ENCODE data around the gene CCDC88B.

The CCDC88B gene

GRCh38 chr11:64339286-64339685 lies 718 bp upstream of the CCDC88B start:
- no peak for DNase-seq (ENCODE audit: low read depth)
- H3K4me3 ChIP-seq (ENCODE audit: low read depth, low read length), result no peak overlapping the region

- DNase-seq (ENCODE audit: low read depth), result no peak
- H3K4me3 ChIP-seq (ENCODE audit: low read depth, low read length), result no peak overlapping the region
Observed at GRCh38 chr11:64340671-64341335, 799 bp downstream of the CCDC88B start.

- no peak for DNase-seq (ENCODE audit: low read depth)
- H3K4me3 ChIP-seq (ENCODE audit: low read depth, low read length), result no peak overlapping the region
Observed at GRCh38 chr11:64341429-64341828, 1.4 kb downstream of the CCDC88B start.

DNA sequence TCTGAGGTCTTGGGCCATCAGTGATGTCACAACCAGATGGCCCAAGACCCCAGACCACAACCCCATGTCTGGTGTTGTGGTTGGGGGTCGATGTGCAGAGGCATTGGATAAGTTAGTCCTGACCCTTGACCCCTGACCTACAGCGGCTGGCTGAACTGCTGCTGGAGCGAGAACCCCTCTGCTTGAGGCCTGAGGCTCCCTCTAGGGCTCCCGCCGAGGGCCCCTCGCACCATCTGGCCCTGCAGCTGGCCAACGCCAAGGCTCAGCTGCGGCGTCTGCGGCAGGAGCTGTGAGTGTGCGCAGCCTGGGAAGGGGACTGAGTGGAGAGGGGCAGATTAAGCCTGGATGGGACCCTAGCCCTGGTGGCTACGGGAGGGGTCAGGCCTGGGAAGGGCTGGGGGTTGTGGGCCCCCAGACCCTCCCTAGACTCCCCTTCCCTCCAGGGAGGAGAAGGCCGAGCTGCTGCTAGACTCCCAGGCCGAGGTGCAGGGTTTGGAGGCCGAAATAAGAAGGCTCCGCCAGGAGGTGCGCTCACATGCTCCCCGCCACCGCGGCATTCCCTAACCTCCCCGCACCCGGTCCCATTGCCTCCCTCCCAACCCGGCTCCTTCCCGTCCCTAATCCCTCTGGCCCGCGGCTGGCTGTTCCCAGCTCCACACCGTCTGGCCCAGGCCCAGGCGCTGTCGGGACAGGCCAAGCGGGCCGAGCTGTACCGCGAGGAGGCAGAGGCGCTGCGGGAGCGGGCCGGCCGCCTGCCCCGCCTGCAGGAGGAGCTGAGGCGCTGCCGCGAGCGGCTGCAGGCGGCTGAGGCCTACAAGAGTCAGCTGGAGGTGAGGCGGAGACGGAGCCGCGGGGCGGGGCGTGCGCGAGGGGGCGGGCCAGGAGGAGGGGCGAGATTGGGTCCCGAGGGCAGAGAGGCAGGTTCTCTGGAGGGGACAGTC lies 2.1 kb downstream of the CCDC88B start:
- DNase-seq (ENCODE audit: low read depth), result peak; percentile 54
- peak overlapping the region; percentile 42 for H3K4me3 ChIP-seq (ENCODE audit: low read depth, low read length)

GRCh38 chr11:64342869-64343745 lies 3.1 kb downstream of the CCDC88B start:
- H3K4me3 ChIP-seq (ENCODE audit: low read depth, low read length), result no peak overlapping the region
- no peak for DNase-seq (ENCODE audit: low read depth)

GRCh38 chr11:64343767-64344559 lies 4.0 kb downstream of the CCDC88B start:
- no peak for DNase-seq (ENCODE audit: low read depth)
- no peak overlapping the region for H3K4me3 ChIP-seq (ENCODE audit: low read depth, low read length)

DNA sequence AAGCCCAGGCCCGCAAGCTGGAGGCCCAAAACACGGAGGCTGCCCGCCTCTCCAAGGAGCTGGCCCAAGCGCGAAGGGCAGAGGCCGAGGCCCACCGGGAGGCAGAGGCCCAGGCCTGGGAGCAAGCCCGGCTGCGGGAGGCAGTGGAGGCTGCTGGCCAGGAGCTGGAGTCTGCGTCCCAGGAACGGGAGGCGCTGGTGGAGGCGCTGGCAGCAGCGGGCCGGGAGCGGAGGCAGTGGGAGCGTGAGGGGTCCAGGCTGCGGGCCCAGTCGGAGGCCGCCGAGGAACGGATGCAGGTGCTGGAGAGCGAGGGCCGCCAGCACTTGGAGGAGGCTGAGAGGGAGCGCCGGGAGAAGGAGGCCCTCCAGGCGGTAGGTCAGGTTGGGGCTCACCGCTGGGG lies 4.8 kb downstream of the CCDC88B start:
- no peak overlapping the region for H3K4me3 ChIP-seq (ENCODE audit: low read depth, low read length)
- DNase-seq (ENCODE audit: low read depth), result no peak

DNA sequence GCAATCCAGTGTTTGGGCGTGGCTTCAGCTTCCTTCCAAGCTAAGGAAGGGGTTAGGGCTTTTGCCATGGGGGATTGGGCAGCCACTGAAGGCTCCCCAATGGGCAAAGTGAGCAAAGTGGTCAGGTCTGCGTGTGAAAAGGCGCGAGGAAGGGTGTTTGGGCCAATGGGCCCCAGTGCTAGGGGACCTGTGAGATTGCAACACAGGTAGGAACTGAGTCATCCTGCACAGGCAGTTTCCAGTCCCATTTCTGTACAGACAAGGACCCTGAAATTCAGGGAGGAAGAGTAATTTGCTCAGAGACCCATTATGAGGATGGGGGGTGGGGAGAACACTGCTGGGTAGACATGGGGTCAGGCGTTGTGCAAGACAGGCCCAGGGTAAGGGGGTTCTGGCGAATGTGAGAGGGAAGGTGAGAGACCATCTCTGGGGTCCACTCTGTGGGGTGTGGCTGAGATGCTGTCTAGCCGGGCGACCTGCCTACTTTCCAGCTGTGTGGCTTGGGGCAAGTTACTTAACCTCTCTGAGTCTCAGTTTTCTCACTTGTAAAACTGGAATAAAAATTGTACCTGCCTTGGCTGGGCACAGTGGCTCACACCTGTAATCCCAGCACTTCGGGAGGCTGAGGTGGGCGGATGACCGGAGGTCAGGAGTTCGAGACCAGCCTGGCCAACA lies 7.3 kb downstream of the CCDC88B start:
- no peak for DNase-seq (ENCODE audit: low read depth)
- no peak overlapping the region for H3K4me3 ChIP-seq (ENCODE audit: low read depth, low read length)

- no peak for DNase-seq (ENCODE audit: low read depth)
- no peak overlapping the region for H3K4me3 ChIP-seq (ENCODE audit: low read depth, low read length)
Observed at GRCh38 chr11:64348383-64349024, 8.5 kb downstream of the CCDC88B start.

DNA sequence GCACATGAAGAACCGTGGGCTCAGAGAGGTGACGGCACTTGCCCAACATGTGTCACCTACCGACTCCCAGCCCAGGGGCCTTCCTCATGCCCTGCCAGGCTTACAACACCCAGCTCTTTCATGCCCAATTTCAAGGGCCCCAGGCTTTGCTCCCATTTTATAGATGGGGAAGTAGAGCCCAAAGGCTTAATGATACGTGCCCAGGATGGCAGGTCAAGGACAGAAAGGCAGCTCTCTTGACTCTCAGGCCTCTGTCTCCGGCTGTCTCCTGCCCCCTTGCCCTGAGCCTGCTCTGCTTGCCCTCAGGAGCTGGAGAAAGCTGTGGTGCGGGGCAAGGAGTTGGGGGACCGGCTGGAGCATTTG lies 9.0 kb downstream of the CCDC88B start:
- no peak for DNase-seq (ENCODE audit: low read depth)
- no peak overlapping the region for H3K4me3 ChIP-seq (ENCODE audit: low read depth, low read length)

DNA sequence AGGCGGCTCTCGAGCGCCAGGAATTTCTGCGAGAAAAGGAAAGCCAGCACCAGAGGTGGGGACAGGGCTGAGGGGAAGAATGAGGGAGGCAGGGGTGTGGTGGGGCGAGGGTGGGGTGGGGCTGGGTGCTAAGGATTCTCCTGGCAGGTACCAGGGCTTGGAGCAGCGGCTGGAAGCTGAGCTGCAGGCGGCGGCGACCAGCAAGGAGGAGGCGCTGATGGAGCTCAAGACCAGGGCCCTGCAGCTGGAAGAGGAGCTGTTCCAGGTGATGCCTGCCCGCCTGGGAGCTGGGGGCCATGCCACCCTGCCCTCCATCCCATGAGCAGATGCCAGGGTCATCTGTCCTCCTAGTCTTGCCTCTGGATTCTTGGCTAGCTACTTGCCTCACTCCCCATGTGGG lies 9.4 kb downstream of the CCDC88B start:
- DNase-seq (ENCODE audit: low read depth), result no peak
- no peak overlapping the region for H3K4me3 ChIP-seq (ENCODE audit: low read depth, low read length)

DNA sequence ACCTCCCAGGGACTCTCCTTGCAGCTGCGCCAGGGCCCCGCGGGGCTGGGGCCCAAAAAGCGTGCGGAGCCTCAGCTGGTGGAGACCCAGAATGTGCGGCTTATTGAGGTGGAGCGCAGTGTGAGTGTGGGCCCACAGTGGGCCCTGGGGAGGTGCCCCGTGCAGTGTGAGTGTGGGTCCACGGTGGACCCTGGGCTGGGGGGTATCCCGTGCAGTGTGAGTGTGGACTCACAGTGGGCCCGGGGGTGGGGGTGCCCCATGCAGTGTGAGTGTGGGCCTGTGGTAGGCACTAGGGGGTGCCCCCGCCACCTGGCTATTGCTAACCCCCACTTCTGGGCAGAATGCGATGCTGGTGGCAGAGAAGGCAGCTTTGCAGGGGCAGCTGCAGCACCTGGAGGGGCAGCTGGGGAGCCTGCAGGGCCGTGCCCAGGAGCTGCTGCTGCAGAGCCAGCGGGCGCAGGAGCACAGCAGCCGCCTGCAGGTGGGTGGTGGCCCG lies 11.2 kb downstream of the CCDC88B start:
- no peak for DNase-seq (ENCODE audit: low read depth)
- no peak overlapping the region for H3K4me3 ChIP-seq (ENCODE audit: low read depth, low read length)

DNA sequence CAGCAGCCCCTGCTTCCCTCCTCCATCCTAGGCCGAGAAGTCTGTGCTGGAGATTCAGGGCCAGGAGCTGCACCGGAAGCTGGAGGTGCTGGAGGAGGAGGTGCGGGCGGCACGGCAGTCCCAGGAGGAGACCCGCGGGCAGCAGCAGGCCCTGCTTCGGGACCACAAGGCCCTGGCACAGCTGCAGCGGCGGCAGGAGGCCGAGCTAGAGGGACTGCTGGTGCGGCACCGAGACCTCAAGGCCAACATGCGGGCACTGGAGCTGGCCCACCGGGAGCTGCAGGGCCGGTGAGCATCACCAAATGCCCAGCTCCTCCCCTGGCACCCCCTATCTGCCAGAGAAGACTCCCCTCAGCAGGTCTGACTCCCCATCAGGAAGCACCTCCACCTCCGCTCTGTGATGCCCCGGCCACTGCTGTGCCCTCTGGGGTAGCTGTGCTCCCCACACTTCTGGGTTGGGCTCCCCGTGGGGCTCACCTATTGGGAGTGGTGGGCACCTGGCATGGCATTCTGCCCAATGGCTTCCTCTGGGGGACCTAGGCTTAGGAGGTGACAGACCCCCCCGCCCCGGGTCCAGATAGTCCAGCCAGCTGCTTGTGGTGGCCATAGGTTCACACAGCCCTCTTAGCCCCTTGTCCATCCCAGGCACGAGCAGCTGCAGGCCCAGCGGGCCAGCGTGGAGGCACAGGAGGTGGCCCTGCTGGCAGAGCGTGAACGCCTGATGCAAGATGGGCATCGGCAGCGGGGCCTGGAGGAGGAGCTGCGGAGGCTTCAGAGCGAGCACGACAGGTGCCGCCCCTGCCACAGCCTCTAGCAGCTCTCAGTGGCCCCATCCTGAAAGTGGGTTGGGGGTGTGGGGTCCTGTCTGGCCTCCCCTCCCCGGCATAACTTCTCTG lies 12.3 kb downstream of the CCDC88B start:
- DNase-seq (ENCODE audit: low read depth), result no peak
- H3K4me3 ChIP-seq (ENCODE audit: low read depth, low read length), result no peak overlapping the region

GRCh38 chr11:64352995-64353714 lies 13.2 kb downstream of the CCDC88B start:
- no peak overlapping the region for H3K4me3 ChIP-seq (ENCODE audit: low read depth, low read length)
- DNase-seq (ENCODE audit: low read depth), result no peak

DNA sequence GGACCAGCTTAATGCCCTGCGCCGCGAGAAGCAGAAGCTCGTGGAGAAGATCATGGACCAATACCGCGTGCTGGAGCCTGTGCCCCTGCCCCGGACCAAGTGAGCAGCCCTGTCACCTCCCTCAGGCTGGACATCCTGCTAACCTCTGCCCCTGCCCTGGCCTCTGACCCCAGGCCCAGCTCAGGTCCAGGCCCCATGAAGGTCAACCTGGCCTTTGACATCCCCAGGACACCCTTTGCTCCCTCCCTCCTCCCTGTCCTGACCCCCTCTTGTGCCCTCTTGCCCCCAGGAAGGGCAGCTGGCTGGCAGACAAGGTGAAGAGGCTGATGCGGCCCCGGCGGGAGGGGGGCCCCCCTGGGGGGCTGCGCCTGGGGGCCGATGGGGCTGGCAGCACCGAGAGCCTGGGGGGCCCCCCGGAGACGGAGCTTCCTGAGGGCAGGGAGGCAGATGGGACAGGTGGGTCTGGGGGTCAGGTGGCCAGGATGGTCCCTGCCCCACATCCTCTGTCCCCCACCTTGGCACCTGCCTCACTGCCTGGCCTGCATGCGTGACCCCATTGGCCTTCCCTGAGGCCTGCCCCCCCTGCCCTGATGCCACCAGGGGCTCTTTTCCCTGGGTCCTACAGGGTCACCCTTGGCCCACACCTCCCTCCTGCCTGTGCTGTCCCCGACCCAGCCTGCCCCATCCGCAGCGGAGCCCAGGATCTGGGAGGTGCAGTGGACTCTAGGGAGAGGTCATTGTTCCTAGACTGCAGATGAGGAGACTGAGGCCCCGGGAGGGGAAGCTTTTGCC lies 13.9 kb downstream of the CCDC88B start:
- no peak for DNase-seq (ENCODE audit: low read depth)

More for the DNA sequence above, 13.9 kb downstream of the CCDC88B start:
- H3K4me3 ChIP-seq (ENCODE audit: low read depth, low read length), result no peak overlapping the region

All from skeletal muscle cell (primary cell).